Measurements from ENCODE around the gene KIAA1614. TPM values are rescaled to one million over a fixed set of nuclear protein-coding genes. Genes with fewer than 3 reads are reported as not detected.

Gene KIAA1614
- total RNA-seq, 1 experiment from 2014 or later, result 5.9 TPM

GRCh38 chr1:180925471-180926051 lies 12.9 kb downstream of the KIAA1614 start:
- no peaks in the 10 kb centered on the region for H3K9me3 ChIP-seq (replicated peaks)
- H3K27ac ChIP-seq, result no peak overlapping the region
- H3K36me3 ChIP-seq, result peaks cover 5% of the 10 kb centered on the region; the same call in 1 of the 2 replicates
- no peak overlapping the region for H3K4me3 ChIP-seq
- H3K27me3 ChIP-seq (replicated peaks), result no peaks in the 10 kb centered on the region
- H3K4me1 ChIP-seq (replicated peaks), result peaks cover 8% of the 10 kb centered on the region
- no peak for DNase-seq (ENCODE audit: low read depth in 1 of 2, low spot score in 2 of 2)

DNA sequence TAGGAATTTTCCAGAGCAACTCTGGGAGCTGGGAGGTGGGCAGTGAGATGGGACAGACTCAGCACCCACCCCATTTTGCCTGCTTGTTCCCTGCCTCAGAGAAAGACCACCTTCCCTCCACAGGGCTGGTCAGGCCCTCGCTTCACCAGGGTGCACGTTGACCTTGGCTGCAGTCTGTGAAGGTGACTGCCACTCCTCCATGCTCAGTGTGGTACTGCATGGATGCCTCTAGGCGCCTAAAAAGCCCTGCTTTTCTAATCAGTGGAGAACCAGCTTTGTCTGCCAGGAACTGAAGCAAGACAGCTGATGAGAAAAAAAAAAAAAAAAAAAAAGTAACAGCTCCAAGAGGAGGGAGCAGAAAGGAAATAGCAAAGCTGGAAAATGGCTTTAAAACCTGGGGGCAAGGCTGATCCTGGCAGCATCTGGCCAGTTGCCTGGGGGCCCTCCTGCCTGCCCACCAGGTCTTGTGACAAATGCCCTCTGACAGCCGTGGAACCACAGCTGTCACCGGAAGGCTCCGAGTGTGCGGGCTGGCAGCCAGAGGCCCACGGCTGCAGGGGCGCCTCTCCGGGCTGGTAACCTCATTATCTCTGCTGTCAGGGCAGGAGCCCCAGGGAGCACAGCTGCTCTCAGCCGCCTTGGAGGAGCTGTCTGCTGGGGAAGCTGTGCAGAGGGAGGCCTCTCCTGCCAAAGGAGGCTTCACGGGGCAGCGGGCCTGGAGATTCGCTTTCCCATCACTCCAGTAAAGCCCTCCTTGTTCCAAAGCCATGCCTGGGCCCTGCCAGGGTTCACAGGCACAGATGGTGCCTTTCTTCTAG lies 13.7 kb downstream of the KIAA1614 start:
- H3K4me1 ChIP-seq (replicated peaks), result peaks cover 8% of the 10 kb centered on the region
- DNase-seq (ENCODE audit: low read depth in 1 of 2, low spot score in 2 of 2), result no peak
- H3K36me3 ChIP-seq, result peaks cover 5% of the 10 kb centered on the region; the same call in 1 of the 2 replicates
- no peak overlapping the region for H3K27ac ChIP-seq
- H3K9me3 ChIP-seq (replicated peaks), result no peaks in the 10 kb centered on the region
- no peak overlapping the region for H3K4me3 ChIP-seq
- no peaks in the 10 kb centered on the region for H3K27me3 ChIP-seq (replicated peaks)

- Histone ChIP-seq H3K4me3 (no peak overlapping the region), H3K9me3 (replicated peaks) (no peaks in the 10 kb centered on the region), H3K36me3 (peaks cover 5% of the 10 kb centered on the region; the same call in 1 of the 2 replicates), H3K27ac (no peak overlapping the region), H3K27me3 (replicated peaks) (no peaks in the 10 kb centered on the region), H3K4me1 (replicated peaks) (peaks cover 8% of the 10 kb centered on the region)
- DNase-seq (ENCODE audit: low read depth in 1 of 2, low spot score in 2 of 2), result no peak
These were observed 14.7 kb downstream of the KIAA1614 start for GRCh38 chr1:180927348-180927747.

- H3K27ac ChIP-seq, result no peak overlapping the region
- no peak overlapping the region for H3K4me3 ChIP-seq
- no peaks in the 10 kb centered on the region for H3K9me3 ChIP-seq (replicated peaks)
- no peak for DNase-seq (ENCODE audit: low read depth in 1 of 2, low spot score in 2 of 2)
- peaks cover 7% of the 10 kb centered on the region for H3K4me1 ChIP-seq (replicated peaks)
- peaks cover 5% of the 10 kb centered on the region; the same call in 1 of the 2 replicates for H3K36me3 ChIP-seq
- no peaks in the 10 kb centered on the region for H3K27me3 ChIP-seq (replicated peaks)
These were observed 15.1 kb downstream of the KIAA1614 start for GRCh38 chr1:180927841-180928240.

DNA sequence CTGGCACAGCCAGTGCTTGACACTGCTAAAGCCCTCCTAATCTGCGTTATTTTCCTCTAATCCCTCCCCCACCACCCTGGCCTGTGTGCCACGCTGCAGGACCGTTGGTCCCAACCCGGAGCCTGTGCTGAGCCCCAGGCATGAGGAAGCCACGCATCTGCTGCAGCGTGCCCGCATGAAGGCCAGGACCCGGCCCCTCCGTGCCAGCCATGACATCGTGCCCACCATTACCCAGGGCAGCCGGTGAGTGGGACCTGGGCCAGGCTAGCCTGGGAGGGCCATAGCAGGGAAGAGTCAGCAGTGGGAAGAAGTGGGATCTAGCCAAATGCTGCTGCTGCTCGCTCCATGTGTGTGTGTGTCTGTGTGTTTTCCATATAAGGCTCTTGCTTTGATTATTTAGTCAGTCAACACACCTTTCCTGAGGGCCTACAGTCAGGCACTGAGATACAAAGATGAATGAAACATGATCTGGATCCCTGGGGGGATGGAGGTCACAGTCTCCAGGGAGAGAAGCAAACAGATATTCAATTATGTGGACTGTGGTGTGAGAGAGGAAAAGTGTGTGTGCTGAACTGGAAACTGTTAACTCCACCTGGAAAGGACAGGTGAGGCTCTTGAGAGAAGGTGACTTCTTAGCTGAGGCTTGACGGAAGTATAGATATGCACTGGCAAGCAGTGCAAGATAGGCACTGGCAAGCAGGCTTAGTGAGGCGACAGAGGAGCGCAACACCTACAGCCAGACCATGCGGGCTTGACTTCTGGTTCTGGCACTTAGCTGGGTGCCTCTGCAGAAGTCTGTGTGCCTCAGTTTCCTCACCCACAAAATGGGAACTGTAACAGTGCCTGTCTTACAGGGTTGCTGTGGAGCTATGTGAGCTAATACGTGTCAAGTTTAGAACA lies 15.9 kb downstream of the KIAA1614 start:
- no peak for DNase-seq (ENCODE audit: low read depth in 1 of 2, low spot score in 2 of 2)
- Histone ChIP-seq H3K27me3 (replicated peaks) (no peaks in the 10 kb centered on the region), H3K4me1 (replicated peaks) (no peaks in the 10 kb centered on the region; the same call in 1 of the 2 replicates), H3K27ac (no peak overlapping the region), H3K36me3 (0 out of 2 replicates have a peak, but pooled peaks cover 5% of the 10 kb centered on the region), H3K4me3 (no peak overlapping the region), H3K9me3 (replicated peaks) (no peaks in the 10 kb centered on the region)

GRCh38 chr1:180929389-180929788 lies 16.7 kb downstream of the KIAA1614 start:
- no peak for DNase-seq (ENCODE audit: low read depth in 1 of 2, low spot score in 2 of 2)
- Histone ChIP-seq H3K27ac (no peak overlapping the region), H3K4me3 (no peak overlapping the region), H3K4me1 (replicated peaks) (no peaks in the 10 kb centered on the region), H3K27me3 (replicated peaks) (no peaks in the 10 kb centered on the region), H3K9me3 (replicated peaks) (no peaks in the 10 kb centered on the region), H3K36me3 (0 out of 2 replicates have a peak, but pooled peaks cover 5% of the 10 kb centered on the region)

DNA sequence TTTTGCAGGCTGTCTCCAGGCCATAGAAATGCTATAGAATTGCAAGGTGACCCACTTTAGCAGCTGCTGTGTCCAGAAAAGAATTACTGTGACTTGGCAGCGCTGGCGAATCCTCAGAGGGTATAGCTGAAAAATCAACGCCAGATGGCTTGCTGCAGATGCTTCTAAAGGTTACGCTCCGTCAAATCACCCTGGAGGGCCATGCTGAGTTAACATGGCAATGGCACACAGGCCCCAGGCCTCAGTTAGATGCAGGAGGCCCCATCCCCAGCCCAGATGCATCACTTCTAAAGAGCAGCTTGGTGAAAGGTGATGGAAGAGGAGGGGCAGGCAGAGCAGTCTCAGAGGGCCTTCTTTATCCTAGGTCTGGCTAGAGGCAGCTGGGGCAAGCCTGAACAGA lies 18.0 kb downstream of the KIAA1614 start:
- DNase-seq (ENCODE audit: low read depth in 1 of 2, low spot score in 2 of 2), result no peak
- Histone ChIP-seq H3K36me3 (0 out of 2 replicates have a peak, but pooled peaks cover 5% of the 10 kb centered on the region), H3K27me3 (replicated peaks) (no peaks in the 10 kb centered on the region), H3K9me3 (replicated peaks) (no peaks in the 10 kb centered on the region), H3K4me3 (no peak overlapping the region), H3K27ac (no peak overlapping the region), H3K4me1 (replicated peaks) (no peaks in the 10 kb centered on the region)

DNA sequence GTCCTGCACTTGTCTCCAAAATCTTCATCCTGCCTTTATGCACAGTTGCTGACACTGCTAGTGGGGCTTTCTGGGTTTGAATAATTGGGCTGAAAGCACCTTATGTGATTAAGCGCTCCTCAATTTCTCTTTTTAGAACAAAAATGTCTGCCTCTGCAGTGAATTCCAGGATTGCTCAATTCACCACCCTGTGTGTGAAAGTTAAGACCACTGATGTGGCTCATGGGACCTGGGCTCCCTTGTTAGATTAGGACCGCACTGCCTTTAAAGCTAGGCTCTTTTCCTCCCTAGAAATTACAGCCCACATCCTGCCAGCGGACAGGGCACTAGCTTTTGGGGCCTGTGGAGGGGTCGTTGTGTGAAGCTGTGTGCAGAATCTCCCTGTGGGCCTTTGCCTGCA lies 18.8 kb downstream of the KIAA1614 start:
- no peak overlapping the region for H3K4me3 ChIP-seq
- no peaks in the 10 kb centered on the region for H3K27me3 ChIP-seq (replicated peaks)
- H3K27ac ChIP-seq, result no peak overlapping the region
- 0 out of 2 replicates have a peak, but pooled peaks cover 6% of the 10 kb centered on the region for H3K36me3 ChIP-seq
- DNase-seq (ENCODE audit: low read depth in 1 of 2, low spot score in 2 of 2), result no peak
- H3K9me3 ChIP-seq (replicated peaks), result no peaks in the 10 kb centered on the region
- no peaks in the 10 kb centered on the region for H3K4me1 ChIP-seq (replicated peaks)

- no peak overlapping the region for H3K27ac ChIP-seq
- H3K27me3 ChIP-seq (replicated peaks), result no peaks in the 10 kb centered on the region
- no peak overlapping the region for H3K4me3 ChIP-seq
- H3K36me3 ChIP-seq, result 0 out of 2 replicates have a peak, but pooled peaks cover 11% of the 10 kb centered on the region
- H3K9me3 ChIP-seq (replicated peaks), result no peaks in the 10 kb centered on the region
- no peaks in the 10 kb centered on the region for H3K4me1 ChIP-seq (replicated peaks)
- DNase-seq (ENCODE audit: low read depth in 1 of 2, low spot score in 2 of 2), result no peak
These were observed 19.7 kb downstream of the KIAA1614 start for GRCh38 chr1:180932378-180932777.

DNA sequence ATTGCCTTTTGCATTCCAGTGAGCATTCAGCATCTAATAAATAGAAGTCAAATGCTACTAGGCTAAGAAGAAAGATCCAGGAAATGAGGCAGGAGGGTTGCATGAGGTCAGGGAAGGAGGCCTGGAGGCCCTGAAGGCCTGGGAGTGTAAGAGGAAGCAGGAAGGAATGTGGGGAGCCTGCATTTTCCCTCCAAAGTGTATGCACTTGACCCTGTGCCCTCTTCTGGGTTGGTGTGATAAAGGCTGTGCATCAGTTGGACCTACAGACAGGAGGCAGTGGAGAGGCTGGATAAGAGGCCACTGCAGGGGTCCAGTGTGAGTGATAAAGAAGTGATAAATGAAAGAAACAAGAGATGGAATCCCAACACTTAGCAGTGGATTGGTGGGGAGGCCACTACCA lies 20.4 kb downstream of the KIAA1614 start:
- no peak for DNase-seq (ENCODE audit: low read depth in 1 of 2, low spot score in 2 of 2)
- H3K4me3 ChIP-seq, result no peak overlapping the region
- no peak overlapping the region for H3K27ac ChIP-seq
- no peaks in the 10 kb centered on the region for H3K27me3 ChIP-seq (replicated peaks)
- H3K36me3 ChIP-seq, result 0 out of 2 replicates have a peak, but pooled peaks cover 11% of the 10 kb centered on the region
- no peaks in the 10 kb centered on the region for H3K4me1 ChIP-seq (replicated peaks)
- H3K9me3 ChIP-seq (replicated peaks), result no peaks in the 10 kb centered on the region

- no peak overlapping the region for H3K4me3 ChIP-seq
- H3K9me3 ChIP-seq (replicated peaks), result no peaks in the 10 kb centered on the region
- DNase-seq (ENCODE audit: low read depth in 1 of 2, low spot score in 2 of 2), result no peak
- H3K4me1 ChIP-seq (replicated peaks), result no peaks in the 10 kb centered on the region
- H3K27me3 ChIP-seq (replicated peaks), result no peaks in the 10 kb centered on the region
- H3K27ac ChIP-seq, result no peak overlapping the region
- 0 out of 2 replicates have a peak, but pooled peaks cover 7% of the 10 kb centered on the region for H3K36me3 ChIP-seq
These were observed 21.9 kb downstream of the KIAA1614 start for GRCh38 chr1:180934563-180934962.

- Histone ChIP-seq H3K36me3 (0 out of 2 replicates have a peak, but pooled peaks cover 6% of the 10 kb centered on the region), H3K9me3 (replicated peaks) (no peaks in the 10 kb centered on the region), H3K4me3 (no peak overlapping the region), H3K27ac (no peak overlapping the region), H3K27me3 (replicated peaks) (no peaks in the 10 kb centered on the region), H3K4me1 (replicated peaks) (no peaks in the 10 kb centered on the region)
- no peak for DNase-seq (ENCODE audit: low read depth in 1 of 2, low spot score in 2 of 2)
These were observed 22.8 kb downstream of the KIAA1614 start for GRCh38 chr1:180935326-180936109.

All from SJSA1 (cell line).